Measurements from ENCODE around the gene UCHL1.

DNA sequence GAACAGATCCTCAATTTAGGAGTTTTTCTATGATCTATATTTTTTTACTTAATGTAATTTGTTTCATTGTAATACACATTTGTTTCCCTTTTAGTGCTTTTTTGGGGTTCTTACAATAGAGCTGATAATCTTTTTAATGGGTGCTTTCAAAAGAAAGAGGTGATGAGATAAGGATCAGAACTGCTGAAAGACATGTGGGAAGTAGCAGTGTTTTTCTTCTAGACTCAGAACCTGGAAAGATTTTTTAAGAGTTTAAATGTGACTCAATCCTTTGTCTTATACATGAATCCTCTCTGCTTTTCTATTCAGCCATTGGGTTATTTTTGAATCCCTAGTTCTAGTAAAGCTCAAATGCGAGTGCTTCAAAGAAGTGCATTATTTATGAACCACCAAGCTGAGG is 25.6 kb downstream of the UCHL1 start:
- TF ChIP-seq POLR2A (IDR thresholded peaks at IDR 0.05; ENCODE audit: low read length), result no peak
- TF ChIP-seq GATA1 (IDR thresholded peaks at IDR 0.05; ENCODE audit: low read depth, low read length), result no peak
